Urinary bladder (tissue), 2 donors: ENCODE data around the gene BCL7B. TPM values are rescaled to one million over a fixed set of nuclear protein-coding genes. Genes with fewer than 3 reads are reported as not detected.

Experiments
- polyA plus RNA-seq: library from polyadenylated mRNA; stranded (reverse); fragments of 200-250 nt; gene quantifications from one replicate; pipeline ENCODE4 v1.2.3, GENCODE V29; 2013
- small RNA-seq: library from RNA; depleted of rRNA; stranded (forward); fragments of <200 nt; gene quantifications from one replicate; pipeline ENCODE3, GENCODE V24; 2014
- total RNA-seq: library from RNA; depleted of rRNA; stranded (reverse); fragments of >200 nt; gene quantifications from one replicate; pipeline ENCODE4 v1.2.3, GENCODE V29; 2014
- donor health status: healthy.

The BCL7B gene
- total and polyA plus RNA-seq, 2 donors = 6.9 to 79.2 TPM

Small RNAs within 50 kb of the gene (small RNA-seq; reads per million reads assigned to genes)
- not detected for gene RNU6-1198P

Other genes starting within 250 kb of the BCL7B start
- gene NSUN5, start 248.9 kb downstream of the BCL7B start, total RNA-seq = 10.4 TPM
- gene NSUN5, start 248.9 kb downstream of the BCL7B start, polyA plus RNA-seq = 31.4 TPM
- gene TRIM50, start 229.6 kb downstream of the BCL7B start, total RNA-seq = 0.21 TPM
- 0.14 TPM for gene TRIM50, start 229.6 kb downstream of the BCL7B start, polyA plus RNA-seq
- gene FKBP6, start 229.5 kb downstream of the BCL7B start, total RNA-seq = not detected
- gene FKBP6, start 229.5 kb downstream of the BCL7B start, polyA plus RNA-seq = not detected
- gene FZD9, start 123.9 kb downstream of the BCL7B start, total RNA-seq = 1.3 TPM
- 0.46 TPM for gene FZD9, start 123.9 kb downstream of the BCL7B start, polyA plus RNA-seq
- 60.0 TPM for gene BAZ1B, start 35.4 kb downstream of the BCL7B start, total RNA-seq
- 37.1 TPM for gene BAZ1B, start 35.4 kb downstream of the BCL7B start, polyA plus RNA-seq
- 57.1 TPM for gene TBL2, start 20.9 kb upstream of the BCL7B start, total RNA-seq
- 26.4 TPM for gene TBL2, start 20.9 kb upstream of the BCL7B start, polyA plus RNA-seq
- gene MLXIPL, start 66.8 kb upstream of the BCL7B start, total RNA-seq = 0.37 TPM
- 4.1 TPM for gene MLXIPL, start 66.8 kb upstream of the BCL7B start, polyA plus RNA-seq
- gene VPS37D, start 110.1 kb upstream of the BCL7B start, total RNA-seq = 3.2 TPM
- gene VPS37D, start 110.1 kb upstream of the BCL7B start, polyA plus RNA-seq = 4.7 TPM
- 2.6 TPM for gene DNAJC30, start 125.8 kb upstream of the BCL7B start, total RNA-seq
- 11.4 TPM for gene DNAJC30, start 125.8 kb upstream of the BCL7B start, polyA plus RNA-seq
- 22.9 TPM for gene BUD23, start 125.9 kb upstream of the BCL7B start, total RNA-seq
- gene BUD23, start 125.9 kb upstream of the BCL7B start, polyA plus RNA-seq = 69.4 TPM
- gene STX1A, start 162.0 kb upstream of the BCL7B start, total RNA-seq = 9.0 TPM
- gene STX1A, start 162.0 kb upstream of the BCL7B start, polyA plus RNA-seq = 9.8 TPM
- gene ABHD11, start 181.1 kb upstream of the BCL7B start, total RNA-seq = 5.8 TPM
- gene ABHD11, start 181.1 kb upstream of the BCL7B start, polyA plus RNA-seq = 22.6 TPM
- gene CLDN3, start 212.6 kb upstream of the BCL7B start, total RNA-seq = 0.21 TPM
- 1.6 TPM for gene CLDN3, start 212.6 kb upstream of the BCL7B start, polyA plus RNA-seq